GM20000 (cell line): ENCODE data around the gene M6PR.

ENCODE experiments used
- DNase-seq: peaks from one replicate; pipeline ENCODE4 v3.0.0; 2012; ENCODE audit warnings: low spot score
- TF ChIP-seq, protein P1 (sequence below): IDR thresholded peaks from 2 replicates; pipeline ENCODE4 v1.5.1; 2012; ENCODE audit warnings: mild to moderate bottlenecking, control low read depth; ENCODE audit errors: extremely low read depth, missing control alignments

The M6PR gene

DNA sequence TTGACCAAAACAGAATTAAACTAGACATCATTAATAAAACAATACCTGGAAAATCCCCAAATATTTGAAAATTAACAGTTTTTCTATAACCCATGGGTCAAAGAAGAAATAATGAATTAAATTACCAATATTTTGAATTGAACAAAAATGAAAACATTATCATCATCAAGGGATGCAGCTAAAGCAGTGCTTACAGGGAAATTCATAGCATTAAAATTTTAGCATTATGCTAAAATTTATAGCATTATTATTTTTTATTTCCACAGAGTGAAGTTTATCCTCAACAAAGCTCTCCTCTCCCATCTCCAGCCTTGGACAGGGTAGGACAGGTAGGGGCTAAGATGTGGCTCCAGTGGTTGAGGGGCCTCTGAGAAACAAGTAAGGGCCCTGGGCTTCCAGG, 19.3 kb upstream of the M6PR start:
- DNase-seq: no peak
- TF ChIP-seq, protein P1, sequence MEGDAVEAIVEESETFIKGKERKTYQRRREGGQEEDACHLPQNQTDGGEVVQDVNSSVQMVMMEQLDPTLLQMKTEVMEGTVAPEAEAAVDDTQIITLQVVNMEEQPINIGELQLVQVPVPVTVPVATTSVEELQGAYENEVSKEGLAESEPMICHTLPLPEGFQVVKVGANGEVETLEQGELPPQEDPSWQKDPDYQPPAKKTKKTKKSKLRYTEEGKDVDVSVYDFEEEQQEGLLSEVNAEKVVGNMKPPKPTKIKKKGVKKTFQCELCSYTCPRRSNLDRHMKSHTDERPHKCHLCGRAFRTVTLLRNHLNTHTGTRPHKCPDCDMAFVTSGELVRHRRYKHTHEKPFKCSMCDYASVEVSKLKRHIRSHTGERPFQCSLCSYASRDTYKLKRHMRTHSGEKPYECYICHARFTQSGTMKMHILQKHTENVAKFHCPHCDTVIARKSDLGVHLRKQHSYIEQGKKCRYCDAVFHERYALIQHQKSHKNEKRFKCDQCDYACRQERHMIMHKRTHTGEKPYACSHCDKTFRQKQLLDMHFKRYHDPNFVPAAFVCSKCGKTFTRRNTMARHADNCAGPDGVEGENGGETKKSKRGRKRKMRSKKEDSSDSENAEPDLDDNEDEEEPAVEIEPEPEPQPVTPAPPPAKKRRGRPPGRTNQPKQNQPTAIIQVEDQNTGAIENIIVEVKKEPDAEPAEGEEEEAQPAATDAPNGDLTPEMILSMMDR: no peak

DNA sequence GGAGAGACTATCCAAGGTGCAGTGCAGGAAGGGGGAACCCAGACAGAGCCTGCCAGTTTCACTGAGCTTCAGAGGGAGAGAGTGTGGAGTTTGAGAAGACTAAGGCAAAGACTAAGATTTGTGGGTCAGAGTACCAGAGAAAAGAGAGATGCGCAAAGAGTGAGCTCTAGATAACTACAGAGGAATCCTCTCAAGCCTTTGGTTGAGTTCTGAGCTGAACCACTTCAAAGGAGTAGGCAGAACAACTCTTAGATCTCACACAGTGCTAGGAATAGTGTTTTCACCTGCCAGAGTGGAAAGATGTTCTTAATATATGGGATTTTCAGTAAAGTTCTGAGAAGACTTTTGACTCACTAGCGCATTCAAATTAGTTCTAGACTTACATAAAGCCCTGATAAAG, 10.7 kb upstream of the M6PR start:
- TF ChIP-seq, protein P1: no peak
- DNase-seq: no peak

DNA sequence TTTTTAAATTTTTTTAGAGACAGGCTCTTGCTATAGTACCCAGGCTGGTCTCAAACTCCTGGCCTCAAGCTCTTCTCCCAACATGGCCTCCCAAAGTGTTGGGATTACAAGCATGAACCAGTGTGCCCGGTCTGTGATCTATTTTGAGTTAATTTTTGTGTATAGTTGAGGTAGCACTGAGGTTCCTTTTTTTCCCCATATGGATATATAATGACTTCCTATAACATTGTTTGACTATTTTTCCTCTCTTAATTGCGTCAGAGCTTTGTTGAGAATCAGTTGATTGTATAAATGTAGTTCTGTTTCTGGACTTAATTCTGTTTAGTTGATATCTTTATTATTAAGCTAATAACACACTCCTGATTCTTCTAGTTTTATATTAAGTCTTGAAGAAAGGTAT, 8.6 kb upstream of the M6PR start:
- no peak for DNase-seq
- TF ChIP-seq, protein P1: no peak

DNA sequence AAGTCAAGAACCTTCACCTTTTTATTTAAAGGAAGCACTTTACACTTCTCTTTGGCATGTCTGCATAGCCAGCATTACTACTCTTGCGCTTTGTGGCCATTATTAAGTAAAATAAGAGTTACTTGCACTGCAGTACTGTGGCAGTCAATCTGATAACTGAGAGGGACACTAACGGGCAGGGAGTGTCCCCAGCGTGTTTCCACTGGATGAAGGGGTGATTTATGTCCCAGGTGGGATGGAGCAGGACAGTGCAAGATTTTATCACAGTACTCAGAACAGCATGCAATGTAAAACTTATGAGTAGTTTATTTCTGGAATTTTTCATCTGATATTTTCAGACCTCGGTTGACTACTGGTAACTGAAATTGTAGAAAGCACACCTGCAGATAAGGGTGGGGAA, 8.1 kb upstream of the M6PR start:
- TF ChIP-seq, protein P1: no peak
- DNase-seq: no peak

DNA sequence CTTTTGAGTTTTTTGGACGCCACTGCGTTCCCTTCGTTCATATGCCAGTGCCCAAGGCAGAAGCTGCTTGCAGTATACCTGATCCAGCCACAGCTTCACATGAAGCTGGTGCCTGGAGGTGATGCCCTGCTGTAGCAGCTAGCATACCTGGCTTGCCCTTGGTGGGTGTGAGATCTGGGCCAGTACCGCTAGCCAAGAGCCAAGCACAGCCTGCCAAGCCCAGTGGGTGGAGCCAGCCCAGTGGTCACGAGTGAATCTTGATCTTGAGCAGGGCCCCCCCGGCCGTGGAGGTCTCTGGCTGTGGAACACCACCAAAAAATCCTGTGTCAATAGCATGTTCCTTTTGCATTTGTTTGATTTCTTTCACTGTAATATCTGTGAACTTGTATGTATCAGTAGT, 7.3 kb upstream of the M6PR start:
- TF ChIP-seq, protein P1: no peak
- no peak for DNase-seq

DNA sequence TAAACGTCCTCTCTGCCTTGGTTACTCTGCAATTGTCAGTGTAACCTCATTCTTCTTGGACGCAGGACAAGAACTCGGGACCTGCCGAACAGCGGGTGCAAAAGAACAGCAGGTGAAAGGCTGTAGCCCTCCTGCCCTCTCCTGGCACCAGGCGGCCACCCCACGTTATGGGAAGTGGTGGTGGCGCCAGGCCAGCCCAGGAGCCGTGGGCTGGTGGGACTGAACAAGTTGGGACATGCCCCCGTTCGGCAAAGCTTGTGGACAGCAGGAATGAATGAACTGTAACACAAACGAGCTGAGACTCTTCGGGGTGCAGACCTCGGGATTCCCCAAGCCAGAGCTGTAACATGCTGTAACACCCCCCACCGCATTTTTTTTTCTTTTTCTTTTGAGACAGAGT, 6.6 kb upstream of the M6PR start:
- TF ChIP-seq, protein P1: no peak

DNA sequence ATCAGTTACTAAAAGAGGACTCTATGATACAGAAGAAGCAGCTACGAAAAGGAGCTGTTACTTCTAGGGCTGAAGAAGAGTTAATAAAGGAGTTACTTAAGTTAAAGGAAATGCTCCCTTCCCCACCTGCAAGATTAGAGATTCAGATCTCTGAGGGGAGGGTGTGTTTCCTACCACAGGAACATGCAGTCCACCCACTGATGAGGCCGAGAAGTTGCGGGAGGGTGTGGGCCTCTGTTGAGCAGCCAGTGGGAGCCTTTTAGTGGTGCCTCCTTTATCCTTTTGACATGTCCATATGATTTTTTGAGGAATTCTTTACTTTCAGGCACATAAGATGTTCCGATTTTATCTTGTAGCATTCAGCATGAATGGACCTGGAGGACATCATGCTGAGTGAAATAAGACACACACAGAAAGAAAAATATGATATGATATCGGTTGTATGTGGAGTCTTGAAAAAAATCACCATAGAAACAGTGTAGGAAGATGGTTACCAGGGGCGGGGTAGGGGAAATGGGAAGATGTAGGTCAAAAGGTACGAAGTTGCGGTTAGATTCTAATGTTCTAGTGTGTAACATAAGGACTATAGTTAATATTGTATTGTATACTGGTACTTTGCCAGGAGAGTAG, 4.4 kb upstream of the M6PR start:
- DNase-seq: no peak
- TF ChIP-seq, protein P1: no peak

More for the DNA sequence above, 6.6 kb upstream of the M6PR start:
- DNase-seq: no peak
